ENCODE measurements around the gene KTN1. TPM values are rescaled to one million over a fixed set of nuclear protein-coding genes. Genes with fewer than 3 reads are reported as not detected.
A peak's percentile ranks its signal among the peaks of the same experiment; 100 is the strongest.

KTN1 gene
- total RNA-seq, 1 experiment from 2014 or later = 217 TPM

DNA sequence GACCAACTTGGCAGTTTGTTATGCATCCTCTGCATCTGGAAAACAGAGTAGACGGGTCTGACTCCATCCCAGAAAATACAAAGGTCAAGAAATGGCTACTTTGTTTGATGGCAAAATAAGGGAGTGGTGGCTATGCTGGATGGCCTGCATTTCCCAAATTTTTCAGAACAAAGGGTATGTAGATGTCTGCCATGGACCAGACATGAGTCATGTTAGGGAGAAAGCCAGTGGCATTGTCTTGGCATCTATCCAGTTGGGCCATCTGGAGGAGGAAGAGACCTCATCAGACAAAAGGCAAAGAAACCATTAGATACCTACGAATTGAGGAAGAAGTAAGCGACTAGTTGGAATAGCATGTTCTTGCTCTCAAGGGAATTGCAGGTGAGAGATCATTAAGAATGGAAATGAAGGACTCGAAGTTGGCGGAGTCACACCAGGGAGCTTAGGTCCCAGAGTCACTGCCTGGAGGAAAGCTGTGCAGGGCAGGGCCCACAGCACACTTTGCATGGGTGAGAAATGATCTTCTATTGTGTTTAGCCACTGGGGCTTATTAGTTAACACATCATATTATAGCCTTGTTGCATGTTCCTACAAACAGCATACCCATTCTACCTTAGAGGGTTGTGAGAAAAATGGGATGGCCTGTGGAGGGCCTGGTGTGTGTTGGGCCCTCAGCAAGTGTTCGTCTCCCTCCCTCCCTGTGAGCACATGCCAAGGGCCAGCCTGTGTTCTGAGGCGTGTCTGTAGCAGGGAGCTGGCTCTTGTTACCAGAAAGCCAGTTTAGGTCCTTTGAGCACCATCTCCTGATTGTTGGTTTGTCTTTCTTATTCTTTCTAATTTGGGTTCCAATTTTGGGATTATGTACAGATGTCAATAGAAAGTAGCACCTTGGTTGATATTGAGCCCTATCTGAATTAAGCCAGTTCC, 119.4 kb downstream of the KTN1 start:
- DNase-seq (ENCODE audit: low read depth) = peak; percentile 90
- in situ Hi-C loops (cut with HindIII; ENCODE audit: low pct_unique_long_range_greater_than_20kb, low sequenced_read_pairs) = no loop called here

DNA sequence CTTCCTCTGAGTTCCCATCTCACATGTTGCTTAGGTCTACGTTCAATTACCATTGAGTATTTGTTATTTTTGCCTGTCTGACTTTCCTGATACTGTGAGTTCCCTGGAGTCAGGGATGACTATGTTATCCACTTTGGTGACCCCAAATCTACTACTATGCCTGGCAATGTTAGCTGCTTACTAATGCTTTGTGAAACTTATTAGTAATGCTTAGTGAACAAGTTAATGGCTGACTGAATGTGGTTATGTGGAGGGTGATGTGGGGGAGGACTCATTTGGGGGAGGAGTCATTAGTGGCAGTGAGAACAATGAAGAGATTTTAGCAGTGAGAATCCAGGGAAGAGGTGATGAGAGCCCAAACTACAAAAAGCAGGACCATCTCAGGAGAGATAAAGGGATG, 121.6 kb downstream of the KTN1 start:
- in situ Hi-C loops (cut with HindIII; ENCODE audit: low pct_unique_long_range_greater_than_20kb, low sequenced_read_pairs) = no loop called here
- DNase-seq (ENCODE audit: low read depth) = peak; percentile 87

GRCh38 chr14:55702511-55702910, 122.5 kb downstream of the KTN1 start:
- no peak for DNase-seq (ENCODE audit: low read depth)
- in situ Hi-C loops (cut with HindIII; ENCODE audit: low pct_unique_long_range_greater_than_20kb, low sequenced_read_pairs) = no loop called here

DNA sequence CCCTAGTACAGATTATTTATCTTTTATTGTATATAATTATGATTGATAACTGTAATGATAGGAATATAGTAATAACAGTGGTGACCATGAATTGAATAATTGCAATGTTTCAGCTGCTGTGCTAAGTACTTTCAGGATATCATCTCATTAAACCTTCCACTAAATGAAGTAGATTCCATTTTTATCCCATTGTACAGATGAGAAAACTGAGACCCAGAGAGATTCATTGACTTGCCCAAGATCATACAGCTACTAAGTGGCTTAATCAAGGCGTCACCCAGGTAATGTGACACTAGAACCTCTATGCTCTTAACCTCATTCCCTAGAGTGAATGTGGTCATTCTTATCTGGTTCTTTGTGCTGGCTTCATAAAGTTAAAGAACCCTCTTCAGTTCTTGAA, 124.6 kb downstream of the KTN1 start:
- in situ Hi-C loops (cut with HindIII; ENCODE audit: low pct_unique_long_range_greater_than_20kb, low sequenced_read_pairs) = no loop called here

DNA sequence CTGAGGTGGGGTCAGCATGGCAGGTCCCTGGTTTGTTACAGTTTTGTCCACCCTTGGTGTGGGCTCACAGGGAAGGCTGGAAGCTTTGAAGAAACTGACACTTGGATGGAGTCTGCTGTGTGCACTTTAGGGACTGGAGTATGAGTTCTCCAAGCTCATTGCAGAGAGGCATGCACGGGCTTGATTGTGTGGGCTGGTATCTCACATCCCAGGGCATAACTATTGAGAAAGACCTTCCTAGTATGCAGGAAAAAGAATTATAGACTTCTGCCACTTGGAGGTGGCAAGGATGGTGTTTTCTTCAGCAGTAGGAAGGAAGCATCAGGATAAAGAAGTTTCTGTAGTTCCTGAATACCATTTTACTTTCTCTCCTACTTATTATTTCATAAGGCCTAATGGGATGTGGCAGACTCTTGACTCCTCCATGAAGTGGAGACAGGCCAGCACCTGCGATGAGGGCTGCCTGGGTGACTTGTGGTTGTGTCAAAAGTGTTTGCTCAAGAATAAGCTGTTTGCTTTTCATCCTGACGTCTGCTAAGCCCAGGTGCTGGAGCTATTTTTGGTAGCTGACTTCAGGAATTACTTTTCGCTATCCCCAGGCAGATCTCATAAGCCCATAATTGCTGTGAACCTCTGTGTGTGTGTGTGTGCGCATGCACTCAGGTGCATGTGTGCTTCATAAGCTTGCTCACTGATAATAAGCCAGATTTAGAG, 125.8 kb downstream of the KTN1 start:
- in situ Hi-C loops (cut with HindIII; ENCODE audit: low pct_unique_long_range_greater_than_20kb, low sequenced_read_pairs) = no loop called here
- DNase-seq (ENCODE audit: low read depth) = no peak

More for the DNA sequence above, 124.6 kb downstream of the KTN1 start:
- DNase-seq (ENCODE audit: low read depth) = no peak

GRCh38 chr14:55706365-55706684, 126.3 kb downstream of the KTN1 start:
- in situ Hi-C loops (cut with HindIII; ENCODE audit: low pct_unique_long_range_greater_than_20kb, low sequenced_read_pairs) = no loop called here
- no peak for DNase-seq (ENCODE audit: low read depth)

GRCh38 chr14:55706893-55707292, 126.9 kb downstream of the KTN1 start:
- in situ Hi-C loops (cut with HindIII; ENCODE audit: low pct_unique_long_range_greater_than_20kb, low sequenced_read_pairs) = no loop called here
- no peak for DNase-seq (ENCODE audit: low read depth)

DNA sequence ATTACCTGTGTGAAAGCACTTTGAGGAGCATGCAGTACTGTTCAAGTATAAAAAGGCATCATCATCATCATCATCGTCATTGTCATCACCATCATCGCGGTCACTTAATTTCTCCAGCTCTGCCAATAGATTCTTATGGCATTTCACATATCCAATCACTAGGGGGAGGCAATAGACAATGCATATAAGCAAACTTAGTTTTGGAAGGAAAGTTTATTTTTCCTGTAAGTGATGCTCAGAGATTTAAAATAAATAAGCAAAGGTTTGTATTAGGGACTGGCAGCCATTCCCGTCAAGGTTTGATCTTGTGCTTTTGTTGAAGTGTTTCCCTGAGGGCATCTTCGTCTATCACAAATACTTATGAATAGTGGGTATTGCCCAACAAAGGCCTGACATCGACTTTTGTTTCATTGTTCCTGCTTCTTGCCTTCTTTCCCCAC, 127.4 kb downstream of the KTN1 start:
- in situ Hi-C loops (cut with HindIII; ENCODE audit: low pct_unique_long_range_greater_than_20kb, low sequenced_read_pairs) = no loop called here
- DNase-seq (ENCODE audit: low read depth) = peak; percentile 60

- in situ Hi-C loops (cut with HindIII; ENCODE audit: low pct_unique_long_range_greater_than_20kb, low sequenced_read_pairs) = no loop called here
- DNase-seq (ENCODE audit: low read depth) = no peak
Observed at GRCh38 chr14:55710506-55711041, 130.6 kb downstream of the KTN1 start.

- no peak for DNase-seq (ENCODE audit: low read depth)
- in situ Hi-C loops (cut with HindIII; ENCODE audit: low pct_unique_long_range_greater_than_20kb, low sequenced_read_pairs) = no loop called here
Observed at GRCh38 chr14:55711175-55711811, 131.3 kb downstream of the KTN1 start.

DNA sequence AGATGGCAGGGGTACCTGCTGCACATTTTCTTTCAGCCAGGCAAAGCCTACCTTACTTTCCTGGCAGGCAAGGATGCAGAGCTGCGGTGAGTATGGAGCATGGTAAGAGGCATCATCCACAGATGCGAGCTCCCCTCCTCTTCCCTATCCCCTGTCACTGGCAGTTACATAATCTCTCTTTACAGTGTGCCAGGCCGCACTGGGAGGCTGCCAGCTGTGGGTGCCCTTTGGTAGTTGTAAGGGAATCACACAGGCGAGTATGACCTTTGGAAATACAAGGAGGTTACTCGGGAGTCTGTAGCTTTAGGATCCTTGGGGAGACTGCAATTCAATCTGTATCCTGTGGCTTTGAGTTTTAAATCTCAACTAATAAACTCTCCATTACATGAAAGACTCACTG, 132.5 kb downstream of the KTN1 start:
- no peak for DNase-seq (ENCODE audit: low read depth)
- in situ Hi-C loops (cut with HindIII; ENCODE audit: low pct_unique_long_range_greater_than_20kb, low sequenced_read_pairs) = no loop called here

DNA sequence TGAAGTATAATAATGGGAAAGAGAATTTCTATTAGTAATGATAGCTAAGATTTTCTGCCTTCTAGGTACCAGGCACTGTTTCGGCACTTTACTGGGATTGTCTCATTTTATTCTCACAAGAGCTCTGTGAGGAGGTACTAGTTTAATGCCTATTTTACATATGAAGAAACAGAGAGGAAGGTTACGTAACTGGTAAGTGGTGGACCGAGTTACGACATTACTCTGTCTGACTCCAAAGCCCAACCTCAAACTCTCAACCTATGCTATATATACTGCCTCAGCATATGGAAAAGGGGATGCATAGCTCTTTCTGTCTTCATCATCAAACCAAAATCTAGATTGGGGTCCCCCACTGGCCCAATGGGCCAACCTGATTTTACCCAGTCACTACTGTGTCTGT, 133.5 kb downstream of the KTN1 start:
- in situ Hi-C loops (cut with HindIII; ENCODE audit: low pct_unique_long_range_greater_than_20kb, low sequenced_read_pairs) = no loop called here
- DNase-seq (ENCODE audit: low read depth) = no peak

DNA sequence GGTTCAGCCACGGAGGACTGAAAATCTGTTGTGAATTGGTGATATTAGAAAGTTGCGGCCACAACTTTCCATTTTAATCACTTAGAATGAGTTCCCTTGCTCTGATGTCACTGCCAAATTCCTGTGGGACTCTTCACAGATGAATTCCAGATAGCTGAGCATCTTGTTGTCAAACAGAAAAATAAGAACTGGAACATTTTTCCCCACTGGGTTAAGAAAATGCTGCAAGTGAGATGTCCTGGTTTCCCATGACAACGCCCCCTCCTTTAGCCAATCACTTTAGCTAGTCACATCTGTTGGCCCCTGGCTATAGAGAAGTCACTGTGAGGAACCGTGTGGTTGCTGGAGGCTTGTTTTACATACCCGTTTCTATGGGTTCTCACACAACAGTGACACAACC, 135.9 kb downstream of the KTN1 start:
- no peak for DNase-seq (ENCODE audit: low read depth)
- in situ Hi-C loops (cut with HindIII; ENCODE audit: low pct_unique_long_range_greater_than_20kb, low sequenced_read_pairs) = no loop called here

DNA sequence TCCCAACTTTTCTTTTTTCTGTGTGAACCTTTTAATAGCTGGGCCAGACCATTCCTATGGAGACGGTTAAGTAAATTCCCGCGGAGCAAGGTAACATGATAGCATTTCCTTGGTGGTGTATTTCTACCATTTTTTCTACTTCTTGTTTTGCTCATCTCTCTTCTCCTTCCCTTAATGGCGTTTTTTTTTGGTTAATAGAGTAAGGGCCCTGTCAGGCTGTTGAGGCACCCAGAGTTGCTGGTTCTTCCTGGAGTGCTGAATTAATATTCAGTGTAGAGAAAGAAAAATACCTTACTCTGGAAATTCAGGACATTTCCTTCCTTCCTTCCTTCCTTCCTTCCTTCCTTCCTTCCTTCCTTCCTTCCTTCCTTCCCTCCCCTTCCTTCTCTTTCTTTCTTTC, 137.6 kb downstream of the KTN1 start:
- in situ Hi-C loops (cut with HindIII; ENCODE audit: low pct_unique_long_range_greater_than_20kb, low sequenced_read_pairs) = no loop called here
- DNase-seq (ENCODE audit: low read depth) = no peak

- peak; percentile 71 for DNase-seq (ENCODE audit: low read depth)
- in situ Hi-C loops (cut with HindIII; ENCODE audit: low pct_unique_long_range_greater_than_20kb, low sequenced_read_pairs) = no loop called here
Observed at GRCh38 chr14:55718551-55718950, 138.5 kb downstream of the KTN1 start.

DNA sequence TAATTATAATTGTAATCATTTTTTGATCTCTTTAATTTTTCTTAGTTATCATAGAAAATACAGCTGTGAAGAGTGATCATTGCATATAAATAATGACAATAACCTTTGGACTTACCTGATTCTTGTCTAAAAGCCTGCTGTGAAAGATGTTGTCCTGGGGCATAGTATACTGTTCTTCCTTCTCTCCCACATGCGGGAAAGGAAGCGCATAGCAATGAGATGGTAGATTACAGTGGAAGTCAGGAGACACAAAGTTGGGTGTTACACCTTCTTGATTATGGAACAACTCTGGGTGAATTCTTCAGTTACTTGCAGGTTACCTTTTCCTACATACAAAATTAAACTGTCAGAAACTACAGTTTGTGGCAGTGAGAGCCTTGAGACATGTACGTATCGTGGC, 140.8 kb downstream of the KTN1 start:
- in situ Hi-C loops (cut with HindIII; ENCODE audit: low pct_unique_long_range_greater_than_20kb, low sequenced_read_pairs) = no loop called here
- DNase-seq (ENCODE audit: low read depth) = no peak

DNA sequence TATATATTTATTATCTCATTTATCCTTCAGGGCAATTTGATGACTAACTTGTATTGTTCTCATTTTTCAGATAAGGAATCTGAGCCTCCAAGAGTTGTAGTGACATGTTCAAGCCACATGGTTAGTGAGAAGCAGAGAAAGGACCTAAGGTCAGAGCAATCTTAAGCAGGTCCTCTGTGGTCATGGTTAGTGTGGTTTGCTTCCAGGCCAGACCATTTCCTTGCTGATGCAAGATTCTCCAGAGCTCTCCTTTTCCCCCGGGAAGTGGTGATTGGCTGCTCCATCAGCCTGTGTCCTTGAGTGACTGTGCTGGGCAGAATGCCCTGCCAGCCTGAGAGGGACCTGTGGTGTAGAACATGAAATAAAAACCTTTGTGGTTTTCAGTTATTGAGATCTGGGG, 141.3 kb downstream of the KTN1 start:
- DNase-seq (ENCODE audit: low read depth) = peak; percentile 69
- in situ Hi-C loops (cut with HindIII; ENCODE audit: low pct_unique_long_range_greater_than_20kb, low sequenced_read_pairs) = no loop called here

DNA sequence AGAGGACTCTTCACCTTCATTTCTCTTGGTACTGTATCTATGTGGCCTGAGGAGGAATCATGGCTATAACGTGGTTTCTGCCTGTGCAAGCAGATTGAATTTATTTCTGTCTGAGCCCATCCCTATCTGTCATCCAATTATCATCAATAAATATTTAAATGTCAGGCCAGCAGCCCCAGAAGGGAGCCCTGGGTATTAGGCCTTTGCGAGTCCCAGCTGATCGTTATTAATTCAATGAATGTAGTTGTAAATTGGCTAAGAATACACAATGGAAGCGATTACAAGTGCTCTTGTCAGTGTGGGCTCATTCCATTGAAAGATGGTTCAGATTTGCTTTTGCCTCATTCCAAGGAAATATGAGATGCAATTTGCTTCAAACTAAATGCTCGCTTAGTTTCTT, 142.0 kb downstream of the KTN1 start:
- in situ Hi-C loops (cut with HindIII; ENCODE audit: low pct_unique_long_range_greater_than_20kb, low sequenced_read_pairs) = no loop called here
- no peak for DNase-seq (ENCODE audit: low read depth)

DNA sequence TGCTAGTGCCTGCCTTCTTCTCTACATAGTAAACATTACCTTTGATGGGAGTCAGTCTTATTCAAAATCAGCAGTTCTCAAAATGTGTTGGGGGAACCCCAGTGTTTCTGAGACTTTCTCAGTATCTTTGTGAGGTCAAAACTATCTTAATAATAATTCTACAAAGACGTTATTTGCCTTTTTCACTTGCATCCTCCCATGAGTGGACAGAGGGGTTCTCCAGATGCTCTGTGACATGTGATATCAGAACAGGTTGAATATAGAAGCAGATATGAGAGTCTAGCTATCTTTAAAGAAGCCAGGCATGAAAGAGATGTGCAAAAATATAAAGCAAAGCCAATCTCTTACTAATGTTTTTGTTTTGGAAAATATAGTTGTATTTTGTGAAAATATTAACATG, 144.7 kb downstream of the KTN1 start:
- DNase-seq (ENCODE audit: low read depth) = no peak
- in situ Hi-C loops (cut with HindIII; ENCODE audit: low pct_unique_long_range_greater_than_20kb, low sequenced_read_pairs) = no loop called here

Data from Caki2 (cell line).